Neural cell (in vitro differentiated cells): ENCODE measurements around the gene AIFM2.

Experiments
- CTCF ChIP-seq: fragments of 450-650 bp; IDR thresholded peaks from 2 replicates; pipeline ENCODE4 v1.5.1; 2014; ENCODE audit warnings: antibody characterized with exemption, mild to moderate bottlenecking, moderate library complexity; ENCODE audit not compliant: poor library complexity, severe bottlenecking
- EP300 ChIP-seq: fragments of 450-650 bp; conservative IDR thresholded peaks from 2 replicates; pipeline ENCODE4 v1.6.1; 2014; ENCODE audit warnings: antibody characterized with exemption, mild to moderate bottlenecking, moderate library complexity; ENCODE audit not compliant: poor library complexity, severe bottlenecking
- MXI1 ChIP-seq: fragments of 450-650 bp; conservative IDR thresholded peaks from 2 replicates; pipeline ENCODE4 v1.6.1; 2014; ENCODE audit warnings: antibody characterized with exemption, mild to moderate bottlenecking; ENCODE audit not compliant: poor library complexity, severe bottlenecking
- POLR2AphosphoS5 ChIP-seq: IDR thresholded peaks from 2 replicates; pipeline ENCODE4 v1.6.1; 2012
- RAD21 ChIP-seq: fragments of 450-650 bp; conservative IDR thresholded peaks from 2 replicates; pipeline ENCODE4 v1.6.1; 2014; ENCODE audit warnings: antibody characterized with exemption, mild to moderate bottlenecking, moderate library complexity
- REST ChIP-seq: IDR thresholded peaks from 2 replicates; pipeline ENCODE4 v1.6.1; 2012; ENCODE audit warnings: borderline replicate concordance
- SMC3 ChIP-seq: fragments of 450-650 bp; conservative IDR thresholded peaks from 2 replicates; pipeline ENCODE4 v1.6.1; 2014; ENCODE audit warnings: antibody characterized with exemption, mild to moderate bottlenecking, moderate library complexity; ENCODE audit not compliant: poor library complexity
- TAF1 ChIP-seq: IDR thresholded peaks from 2 replicates; pipeline ENCODE4 v1.6.1; 2012; ENCODE audit warnings: low read depth

DNA sequence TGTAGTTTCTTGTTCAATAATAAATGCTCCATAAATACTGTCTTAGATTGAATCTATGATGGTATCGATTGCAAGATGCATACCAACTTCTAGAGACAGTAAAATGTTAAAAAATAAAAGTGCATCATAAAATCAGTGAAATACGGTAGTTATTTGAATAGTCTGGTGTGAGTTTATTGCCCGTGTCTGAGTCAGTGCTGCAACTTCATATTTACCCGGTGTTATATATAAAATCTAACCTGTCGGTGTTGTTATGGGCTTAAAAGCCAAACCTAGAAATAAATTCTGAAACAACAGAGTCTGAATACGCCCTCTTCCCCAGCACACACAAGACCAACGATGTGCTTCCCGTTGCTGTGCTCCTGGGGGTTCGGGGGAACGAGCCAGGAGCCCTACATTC, 63.7 kb downstream of the AIFM2 start:
- no peak for TF ChIP-seq SMC3
- TF ChIP-seq MXI1 = no peak
- TF ChIP-seq CTCF = no peak
- no peak for TF ChIP-seq REST
- TF ChIP-seq TAF1 = no peak
- no peak for TF ChIP-seq EP300
- no peak for TF ChIP-seq RAD21
- TF ChIP-seq POLR2AphosphoS5 = no peak
